AG10803 (cell line): ENCODE data around the gene POR.
"Not testable (repeated sequence)": the region's sequence is repeated elsewhere in the genome, so short reads cannot be mapped to it uniquely, and the experiment has no call there.

ENCODE experiments used
- DNase-seq: peaks from one replicate; pipeline ENCODE4 v3.0.0; 2010; ENCODE audit warnings: low read depth
- H3K4me3 ChIP-seq: 2 replicates; pipeline ENCODE4 v1.5.1; 2011; ENCODE audit warnings: mild to moderate bottlenecking, low read length, control low read depth
- TF ChIP-seq, protein P1 (sequence below): conservative IDR thresholded peaks from 2 replicates; pipeline ENCODE4 v1.5.1; 2011; ENCODE audit warnings: mild to moderate bottlenecking, low read length, control low read depth, inconsistent platforms

Gene POR

GRCh38 chr7:75878769-75879611 lies 36.0 kb upstream of the POR start, which contains the start of gene RHBDD2:
TSS of gene RHBDD2 (plus strand) at chr7:75879034. CDS start at chr7:75879083, 49 bp downstream.
- TF ChIP-seq, protein P1, sequence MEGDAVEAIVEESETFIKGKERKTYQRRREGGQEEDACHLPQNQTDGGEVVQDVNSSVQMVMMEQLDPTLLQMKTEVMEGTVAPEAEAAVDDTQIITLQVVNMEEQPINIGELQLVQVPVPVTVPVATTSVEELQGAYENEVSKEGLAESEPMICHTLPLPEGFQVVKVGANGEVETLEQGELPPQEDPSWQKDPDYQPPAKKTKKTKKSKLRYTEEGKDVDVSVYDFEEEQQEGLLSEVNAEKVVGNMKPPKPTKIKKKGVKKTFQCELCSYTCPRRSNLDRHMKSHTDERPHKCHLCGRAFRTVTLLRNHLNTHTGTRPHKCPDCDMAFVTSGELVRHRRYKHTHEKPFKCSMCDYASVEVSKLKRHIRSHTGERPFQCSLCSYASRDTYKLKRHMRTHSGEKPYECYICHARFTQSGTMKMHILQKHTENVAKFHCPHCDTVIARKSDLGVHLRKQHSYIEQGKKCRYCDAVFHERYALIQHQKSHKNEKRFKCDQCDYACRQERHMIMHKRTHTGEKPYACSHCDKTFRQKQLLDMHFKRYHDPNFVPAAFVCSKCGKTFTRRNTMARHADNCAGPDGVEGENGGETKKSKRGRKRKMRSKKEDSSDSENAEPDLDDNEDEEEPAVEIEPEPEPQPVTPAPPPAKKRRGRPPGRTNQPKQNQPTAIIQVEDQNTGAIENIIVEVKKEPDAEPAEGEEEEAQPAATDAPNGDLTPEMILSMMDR, result no peak; the same call in 1 of the 2 replicates

DNA sequence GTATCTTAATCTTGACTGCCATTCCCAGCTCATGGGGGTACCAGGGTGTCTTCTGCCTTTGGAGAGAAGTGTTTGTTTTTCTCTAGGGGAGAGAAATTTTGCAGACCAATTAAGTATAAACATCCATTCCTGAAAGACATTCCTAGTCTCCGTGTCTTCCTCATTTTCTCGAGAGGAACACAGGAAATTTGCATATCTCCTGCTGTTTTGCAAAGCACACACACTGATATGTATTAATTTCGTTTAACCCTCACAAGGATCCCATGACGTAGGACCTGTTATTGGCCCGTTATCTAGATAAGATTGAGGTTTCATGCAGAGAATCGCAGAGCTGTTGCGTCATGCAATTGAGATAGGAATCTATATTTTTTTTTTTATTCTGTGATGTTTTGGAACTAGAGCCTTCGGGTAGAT lies 35.2 kb upstream of the POR start:
- no peak for DNase-seq
- H3K4me3 ChIP-seq, result peak overlapping the region; percentile 95
- TF ChIP-seq, protein P1, result no peak

More at GRCh38 chr7:75878769-75879611, 36.0 kb upstream of the POR start, which contains the start of gene RHBDD2:
- DNase-seq, result peak; percentile 92
- H3K4me3 ChIP-seq, result peak within 1 kb of the TSS; percentile 95

DNA sequence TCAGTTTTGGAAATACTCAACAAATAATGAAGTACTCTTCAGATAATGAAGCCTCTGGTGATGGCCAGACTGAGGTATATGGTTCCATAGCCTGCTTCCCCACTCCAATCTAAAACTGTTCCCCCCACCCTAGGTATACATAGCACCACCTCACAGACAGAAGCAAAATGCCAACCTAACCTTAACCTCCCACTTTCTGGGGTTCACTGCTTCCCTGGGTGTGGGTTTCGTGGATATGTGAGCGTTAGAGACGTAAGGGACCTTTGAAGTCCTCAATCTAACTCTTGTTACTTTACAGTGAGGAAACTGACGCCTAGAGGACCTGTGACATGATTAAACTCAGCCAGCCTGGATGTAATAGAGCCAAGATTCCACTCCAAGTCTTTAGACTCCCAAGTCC lies 34.7 kb upstream of the POR start:
- H3K4me3 ChIP-seq, result peak overlapping the region; percentile 95

GRCh38 chr7:75881436-75882095 lies 33.4 kb upstream of the POR start:
- no peak overlapping the region for H3K4me3 ChIP-seq
- TF ChIP-seq, protein P1, result no peak; the same call in 1 of the 2 replicates
- DNase-seq, result no peak

More for the DNA sequence above, 34.7 kb upstream of the POR start:
- TF ChIP-seq, protein P1, result no peak
- no peak for DNase-seq

GRCh38 chr7:75883265-75883824 lies 31.6 kb upstream of the POR start:
- not testable (repeated sequence) for H3K4me3 ChIP-seq, DNase-seq

DNA sequence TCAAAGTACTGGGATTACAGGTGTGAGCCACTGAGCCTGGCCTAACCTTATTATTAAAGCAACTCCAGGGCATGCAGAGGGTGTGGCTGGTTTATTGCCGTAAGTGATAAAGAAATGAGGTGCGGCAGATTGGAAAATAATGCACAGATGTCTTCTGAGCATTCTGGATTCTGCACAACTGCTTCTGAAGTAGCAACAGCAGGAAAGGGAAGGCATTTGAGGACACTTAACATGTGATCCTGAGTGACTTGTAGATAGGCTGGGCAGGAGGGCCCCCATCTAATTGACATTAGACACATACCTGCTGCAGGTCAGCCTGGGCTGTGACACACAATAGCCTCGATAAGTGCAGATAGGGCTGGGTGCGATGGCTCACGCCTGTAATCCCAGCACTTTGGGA lies 30.5 kb upstream of the POR start:
- no peak for DNase-seq
- TF ChIP-seq, protein P1, result no peak
- H3K4me3 ChIP-seq, result no peak overlapping the region

GRCh38 chr7:75885036-75885435 lies 29.9 kb upstream of the POR start:
- DNase-seq, result no peak
- H3K4me3 ChIP-seq, result no peak overlapping the region
- TF ChIP-seq, protein P1, result no peak
